ENCODE data around the gene SCEL.

The SCEL gene

DNA sequence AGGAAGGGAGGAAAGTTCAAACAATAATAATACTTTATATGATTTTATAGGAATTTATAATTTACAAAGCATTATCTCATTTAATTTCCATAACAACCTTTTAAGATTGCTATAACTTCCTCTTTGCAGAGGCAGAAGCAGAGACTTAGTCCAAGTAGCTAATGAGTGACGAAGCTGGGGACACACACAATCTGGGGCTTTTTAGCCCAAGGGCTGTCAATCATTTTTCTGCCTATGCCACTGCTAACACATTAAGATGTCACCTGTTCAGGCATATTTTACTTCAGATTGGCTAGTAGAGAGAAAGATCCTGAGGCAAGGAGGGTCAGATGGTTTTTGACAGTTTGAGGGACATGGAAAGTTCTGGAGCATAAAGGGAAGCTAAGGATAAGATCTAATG lies 12.6 kb downstream of the SCEL start:
- no peak overlapping the region for H3K4me3 ChIP-seq (ENCODE audit: low read depth, low read length)
- DNase-seq (ENCODE audit: low read depth) = no peak
- TF ChIP-seq, protein P1, sequence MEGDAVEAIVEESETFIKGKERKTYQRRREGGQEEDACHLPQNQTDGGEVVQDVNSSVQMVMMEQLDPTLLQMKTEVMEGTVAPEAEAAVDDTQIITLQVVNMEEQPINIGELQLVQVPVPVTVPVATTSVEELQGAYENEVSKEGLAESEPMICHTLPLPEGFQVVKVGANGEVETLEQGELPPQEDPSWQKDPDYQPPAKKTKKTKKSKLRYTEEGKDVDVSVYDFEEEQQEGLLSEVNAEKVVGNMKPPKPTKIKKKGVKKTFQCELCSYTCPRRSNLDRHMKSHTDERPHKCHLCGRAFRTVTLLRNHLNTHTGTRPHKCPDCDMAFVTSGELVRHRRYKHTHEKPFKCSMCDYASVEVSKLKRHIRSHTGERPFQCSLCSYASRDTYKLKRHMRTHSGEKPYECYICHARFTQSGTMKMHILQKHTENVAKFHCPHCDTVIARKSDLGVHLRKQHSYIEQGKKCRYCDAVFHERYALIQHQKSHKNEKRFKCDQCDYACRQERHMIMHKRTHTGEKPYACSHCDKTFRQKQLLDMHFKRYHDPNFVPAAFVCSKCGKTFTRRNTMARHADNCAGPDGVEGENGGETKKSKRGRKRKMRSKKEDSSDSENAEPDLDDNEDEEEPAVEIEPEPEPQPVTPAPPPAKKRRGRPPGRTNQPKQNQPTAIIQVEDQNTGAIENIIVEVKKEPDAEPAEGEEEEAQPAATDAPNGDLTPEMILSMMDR (IDR thresholded peaks at IDR 0.05; ENCODE audit: insufficient read depth, low read depth, low read length, missing control alignments) = no peak

DNA sequence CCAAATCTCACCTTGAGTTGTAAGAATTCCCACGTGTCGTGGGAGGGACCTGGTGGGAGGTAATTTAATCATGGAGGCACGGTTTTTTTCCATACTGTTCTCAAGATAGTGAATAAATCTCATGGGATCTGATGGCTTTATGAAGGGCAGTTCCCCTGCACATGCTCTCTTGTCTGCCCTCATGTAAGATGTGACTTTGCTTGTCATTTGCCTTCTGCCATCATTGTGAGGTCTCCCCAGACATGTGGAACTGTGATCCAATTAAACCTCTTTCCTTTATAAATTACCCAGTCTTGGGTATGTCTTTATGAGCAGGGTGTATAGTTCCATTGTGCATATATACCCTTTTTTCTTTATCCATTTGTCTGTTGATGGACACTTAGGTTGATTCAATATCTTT lies 13.1 kb downstream of the SCEL start:
- TF ChIP-seq, protein P1 (IDR thresholded peaks at IDR 0.05; ENCODE audit: insufficient read depth, low read depth, low read length, missing control alignments) = no peak
- no peak overlapping the region for H3K4me3 ChIP-seq (ENCODE audit: low read depth, low read length)
- DNase-seq (ENCODE audit: low read depth) = no peak

DNA sequence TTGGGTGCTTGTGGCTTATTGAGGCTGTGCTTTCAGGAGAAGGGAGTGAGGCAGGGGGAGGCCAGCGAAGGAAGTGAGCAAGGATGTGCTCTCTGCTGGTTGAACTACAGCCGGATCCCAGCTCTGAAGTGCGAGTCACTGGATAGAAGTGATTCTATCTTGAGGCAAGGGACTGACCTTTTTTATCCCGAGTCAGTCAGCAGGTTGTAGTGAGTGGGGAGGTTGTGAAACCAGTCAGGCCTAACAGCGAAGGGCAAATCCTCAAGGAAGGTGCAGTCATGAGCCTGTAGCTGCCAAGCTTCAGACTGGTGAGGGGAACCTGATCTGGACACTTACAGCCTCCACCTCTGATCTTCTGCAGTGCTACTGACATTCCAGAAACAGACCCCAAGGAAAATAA lies 18.6 kb downstream of the SCEL start:
- TF ChIP-seq, protein P1 (IDR thresholded peaks at IDR 0.05; ENCODE audit: insufficient read depth, low read depth, low read length, missing control alignments) = no peak
- no peak for DNase-seq (ENCODE audit: low read depth)
- no peak overlapping the region for H3K4me3 ChIP-seq (ENCODE audit: low read depth, low read length)

DNA sequence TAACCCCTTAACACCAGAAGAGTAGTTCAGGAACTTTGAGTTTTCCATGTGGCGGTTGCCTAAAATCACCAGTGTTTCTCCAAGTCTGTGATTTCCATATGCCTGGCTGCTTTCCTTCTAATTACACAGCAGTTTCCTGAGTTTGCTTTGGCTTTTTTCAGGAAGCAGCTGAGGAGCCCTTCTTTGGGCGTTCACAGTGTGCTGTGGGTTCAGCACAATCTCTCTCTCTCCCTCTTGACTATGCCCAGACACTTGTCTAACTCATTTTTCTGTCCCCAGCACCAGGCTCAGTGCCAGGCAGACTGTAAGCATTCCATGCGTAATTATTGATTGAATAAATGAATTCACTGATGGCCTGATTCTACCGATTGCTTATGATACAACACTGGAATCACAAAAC lies 19.7 kb downstream of the SCEL start:
- H3K4me3 ChIP-seq (ENCODE audit: low read depth, low read length) = no peak overlapping the region
- TF ChIP-seq, protein P1 (IDR thresholded peaks at IDR 0.05; ENCODE audit: insufficient read depth, low read depth, low read length, missing control alignments) = no peak
- DNase-seq (ENCODE audit: low read depth) = no peak

DNA sequence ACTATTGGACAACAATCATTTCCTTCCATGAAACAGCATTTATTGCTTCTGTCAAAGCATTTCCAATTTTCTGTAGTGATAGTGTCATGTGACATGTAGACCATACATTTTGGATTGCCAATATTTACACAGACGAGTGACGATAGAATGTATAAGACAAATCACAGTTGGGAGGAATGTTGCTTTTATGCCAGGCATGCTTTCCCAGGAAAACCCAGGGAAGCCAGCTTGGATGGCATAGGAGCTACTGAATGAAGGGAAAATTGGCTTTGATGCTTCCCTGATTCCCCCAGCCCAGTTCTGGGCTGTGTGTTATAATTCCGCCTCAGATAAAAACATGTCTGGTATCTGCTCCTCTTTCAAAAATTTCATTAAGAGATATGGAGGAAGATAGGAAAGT lies 22.5 kb downstream of the SCEL start:
- TF ChIP-seq, protein P1 (IDR thresholded peaks at IDR 0.05; ENCODE audit: insufficient read depth, low read depth, low read length, missing control alignments) = no peak
- DNase-seq (ENCODE audit: low read depth) = no peak
- H3K4me3 ChIP-seq (ENCODE audit: low read depth, low read length) = no peak overlapping the region

DNA sequence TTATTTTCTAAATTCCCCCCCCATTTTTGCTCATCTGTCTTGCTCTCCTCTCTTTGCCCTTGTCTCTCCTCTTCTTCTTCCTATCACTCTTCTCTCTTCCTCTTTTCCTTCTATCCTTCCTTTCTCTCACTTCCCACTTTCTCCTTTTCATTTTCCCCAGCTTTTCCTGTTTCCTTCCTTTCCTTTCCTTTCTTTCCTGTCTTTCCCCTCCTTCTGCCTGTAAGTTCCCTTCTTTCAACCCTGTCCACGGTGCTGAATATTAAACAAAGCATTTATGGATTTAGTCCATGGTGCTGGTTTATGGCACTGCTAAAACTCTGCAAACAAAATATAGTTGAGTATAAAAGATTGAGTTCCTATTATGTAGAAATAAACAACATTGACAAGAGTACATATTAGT lies 27.6 kb downstream of the SCEL start:
- DNase-seq (ENCODE audit: low read depth) = no peak
- TF ChIP-seq, protein P1 (IDR thresholded peaks at IDR 0.05; ENCODE audit: insufficient read depth, low read depth, low read length, missing control alignments) = no peak
- no peak overlapping the region for H3K4me3 ChIP-seq (ENCODE audit: low read depth, low read length)

DNA sequence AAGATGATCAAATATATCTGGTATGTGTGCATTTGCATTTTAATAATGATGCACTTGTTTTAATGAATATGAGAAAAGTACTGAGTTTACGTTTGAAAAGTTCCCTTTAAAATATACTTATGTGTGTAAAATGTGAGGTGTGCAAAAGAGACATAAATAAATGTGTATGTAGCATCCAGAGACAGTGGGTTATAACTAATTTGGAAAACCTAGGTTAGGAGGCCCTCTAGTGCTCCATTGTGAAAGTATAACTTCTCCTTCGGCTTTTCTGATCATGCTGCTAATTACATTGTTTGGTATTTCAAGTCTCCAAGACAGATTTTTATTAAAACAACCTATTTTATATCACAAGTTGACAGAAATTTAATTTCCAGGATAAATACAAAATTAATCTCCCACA lies 30.1 kb downstream of the SCEL start:
- TF ChIP-seq, protein P1 (IDR thresholded peaks at IDR 0.05; ENCODE audit: insufficient read depth, low read depth, low read length, missing control alignments) = peak; percentile 57
- no peak overlapping the region for H3K4me3 ChIP-seq (ENCODE audit: low read depth, low read length)
- DNase-seq (ENCODE audit: low read depth) = peak; percentile 58

Data from GM12865 (cell line).